ENCODE results near the gene FAAH2. TPM values are rescaled to one million over a fixed set of nuclear protein-coding genes. Genes with fewer than 3 reads are reported as not detected.

The FAAH2 gene
- total and polyA plus RNA-seq, 4 donors = 7.3 to 16.0 (median 8.1) TPM

DNA sequence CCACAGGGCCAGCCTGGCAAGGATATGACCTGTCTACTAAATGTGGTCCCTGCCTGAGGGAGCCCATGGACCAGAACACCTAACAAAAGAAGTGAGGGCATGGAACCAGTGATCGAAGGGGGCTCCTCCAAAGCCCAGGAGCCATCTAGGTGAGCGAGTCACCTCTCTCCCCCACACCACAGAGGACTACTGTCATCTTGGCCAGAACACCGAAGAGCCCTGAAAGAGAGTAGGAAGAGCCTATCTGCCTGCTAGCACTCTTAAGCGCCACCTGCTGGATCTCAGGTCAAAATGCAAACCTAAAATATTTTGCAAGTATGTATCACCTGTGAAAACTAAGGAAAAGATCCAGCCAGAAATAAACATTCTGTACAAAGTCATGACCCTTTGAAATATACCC, 167.4 kb downstream of the FAAH2 start:
- H3K4me3 ChIP-seq = no peak overlapping the region
- DNase-seq = no peak
- ATAC-seq (ENCODE audit: insufficient read depth, low FRiP score) = no peak
- WGBS, 2 donors = 29 to 53% methylated on average over 4 of the region's 4 CpGs
- H3K27ac ChIP-seq (ENCODE audit: low read depth in 1 of 2, low read length in 1 of 2) = no peak overlapping the region
- no peaks in the 10 kb centered on the region for H3K4me1 ChIP-seq (ENCODE audit: control insufficient read depth in 5 of 5, insufficient read depth in 5 of 5, low read length in 5 of 5)
- no peaks in the 10 kb centered on the region for H3K27me3 ChIP-seq (ENCODE audit: control insufficient read depth in 3 of 3, insufficient read depth in 3 of 3, low read length in 2 of 3)
- TF ChIP-seq, protein P1, sequence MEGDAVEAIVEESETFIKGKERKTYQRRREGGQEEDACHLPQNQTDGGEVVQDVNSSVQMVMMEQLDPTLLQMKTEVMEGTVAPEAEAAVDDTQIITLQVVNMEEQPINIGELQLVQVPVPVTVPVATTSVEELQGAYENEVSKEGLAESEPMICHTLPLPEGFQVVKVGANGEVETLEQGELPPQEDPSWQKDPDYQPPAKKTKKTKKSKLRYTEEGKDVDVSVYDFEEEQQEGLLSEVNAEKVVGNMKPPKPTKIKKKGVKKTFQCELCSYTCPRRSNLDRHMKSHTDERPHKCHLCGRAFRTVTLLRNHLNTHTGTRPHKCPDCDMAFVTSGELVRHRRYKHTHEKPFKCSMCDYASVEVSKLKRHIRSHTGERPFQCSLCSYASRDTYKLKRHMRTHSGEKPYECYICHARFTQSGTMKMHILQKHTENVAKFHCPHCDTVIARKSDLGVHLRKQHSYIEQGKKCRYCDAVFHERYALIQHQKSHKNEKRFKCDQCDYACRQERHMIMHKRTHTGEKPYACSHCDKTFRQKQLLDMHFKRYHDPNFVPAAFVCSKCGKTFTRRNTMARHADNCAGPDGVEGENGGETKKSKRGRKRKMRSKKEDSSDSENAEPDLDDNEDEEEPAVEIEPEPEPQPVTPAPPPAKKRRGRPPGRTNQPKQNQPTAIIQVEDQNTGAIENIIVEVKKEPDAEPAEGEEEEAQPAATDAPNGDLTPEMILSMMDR (IDR thresholded peaks at IDR 0.05; ENCODE audit: control extremely low read depth, extremely low read depth) = peak; percentile 2
- peaks cover 0 to 7% (median 3%) of the 10 kb centered on the region in 4 donors for H3K9me3 ChIP-seq (ENCODE audit: control insufficient read depth in 4 of 4, insufficient read depth in 3 of 4, low read length in 3 of 4)
- H3K36me3 ChIP-seq (ENCODE audit: control insufficient read depth in 4 of 4, insufficient read depth in 4 of 4, low read length in 4 of 4) = no peaks in the 10 kb centered on the region
- H3K9ac ChIP-seq (ENCODE audit: insufficient read depth in 1 of 2, low read length in 2 of 2) = no peak overlapping the region

- H3K27me3 ChIP-seq (ENCODE audit: control insufficient read depth in 3 of 3, insufficient read depth in 3 of 3, low read length in 2 of 3) = no peaks in the 10 kb centered on the region
- H3K36me3 ChIP-seq (ENCODE audit: control insufficient read depth in 4 of 4, insufficient read depth in 4 of 4, low read length in 4 of 4) = no peaks in the 10 kb centered on the region
- no peak overlapping the region for H3K27ac ChIP-seq (ENCODE audit: low read depth in 1 of 2, low read length in 1 of 2)
- 82 to 88% methylated on average over 6 of the region's 6 CpGs for WGBS, 2 donors
- no peak overlapping the region for H3K9ac ChIP-seq (ENCODE audit: insufficient read depth in 1 of 2, low read length in 2 of 2)
- ATAC-seq (ENCODE audit: insufficient read depth, low FRiP score) = no peak
- H3K4me1 ChIP-seq (ENCODE audit: control insufficient read depth in 5 of 5, insufficient read depth in 5 of 5, low read length in 5 of 5) = no peaks in the 10 kb centered on the region
- TF ChIP-seq, protein P1 (IDR thresholded peaks at IDR 0.05; ENCODE audit: control extremely low read depth, extremely low read depth) = no peak
- H3K9me3 ChIP-seq (ENCODE audit: control insufficient read depth in 4 of 4, insufficient read depth in 3 of 4, low read length in 3 of 4) = peaks cover 0 to 29% (median 0%) of the 10 kb centered on the region in 4 donors
- DNase-seq = no peak
- no peak overlapping the region for H3K4me3 ChIP-seq
Measured at GRCh38 chrX:57481514-57481913, 195.0 kb downstream of the FAAH2 start.

DNA sequence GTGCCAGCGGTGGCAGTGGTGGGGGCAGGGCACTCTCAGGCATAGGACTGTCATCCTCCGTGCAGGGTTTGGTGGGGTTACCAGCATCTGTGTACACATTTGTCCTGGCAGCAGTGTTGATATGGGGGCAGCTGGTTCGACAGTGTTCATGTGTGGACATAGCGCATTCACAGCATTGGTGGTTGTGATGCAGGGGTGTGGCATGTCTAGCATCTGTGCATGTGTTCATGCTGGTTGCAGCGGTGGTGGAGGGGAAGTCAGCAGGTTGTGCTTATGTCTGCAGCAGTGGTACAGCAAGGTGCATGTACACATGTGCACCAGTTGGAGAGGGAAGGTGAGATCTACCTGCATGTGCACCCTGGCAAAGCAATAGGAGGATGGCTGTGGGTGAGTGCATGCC, 230.0 kb downstream of the FAAH2 start:
- H3K27me3 ChIP-seq (ENCODE audit: control insufficient read depth in 3 of 3, insufficient read depth in 3 of 3, low read length in 2 of 3) = no peaks in the 10 kb centered on the region
- WGBS, 2 donors = 76 to 96% methylated on average over 4 to 5 of the region's 5 CpGs
- DNase-seq (no peak), ATAC-seq (ENCODE audit: insufficient read depth, low FRiP score) (no peak)
- TF ChIP-seq, protein P1 (IDR thresholded peaks at IDR 0.05; ENCODE audit: control extremely low read depth, extremely low read depth) = no peak
- H3K27ac ChIP-seq (ENCODE audit: low read depth in 1 of 2, low read length in 1 of 2) = no peak overlapping the region
- H3K36me3 ChIP-seq (ENCODE audit: control insufficient read depth in 4 of 4, insufficient read depth in 4 of 4, low read length in 4 of 4) = no peaks in the 10 kb centered on the region
- H3K9me3 ChIP-seq (ENCODE audit: control insufficient read depth in 4 of 4, insufficient read depth in 3 of 4, low read length in 3 of 4) = peaks cover 0 to 11% (median 0%) of the 10 kb centered on the region in 4 donors
- H3K4me3 ChIP-seq = no peak overlapping the region
- H3K4me1 ChIP-seq (ENCODE audit: control insufficient read depth in 5 of 5, insufficient read depth in 5 of 5, low read length in 5 of 5) = no peaks in the 10 kb centered on the region
- no peak overlapping the region for H3K9ac ChIP-seq (ENCODE audit: insufficient read depth in 1 of 2, low read length in 2 of 2)

GRCh38 chrX:57519578-57520118, 233.1 kb downstream of the FAAH2 start:
- no peaks in the 10 kb centered on the region for H3K36me3 ChIP-seq (ENCODE audit: control insufficient read depth in 4 of 4, insufficient read depth in 4 of 4, low read length in 4 of 4)
- H3K27me3 ChIP-seq (ENCODE audit: control insufficient read depth in 3 of 3, insufficient read depth in 3 of 3, low read length in 2 of 3) = no peaks in the 10 kb centered on the region
- H3K4me3 ChIP-seq = no peak overlapping the region
- no peak overlapping the region for H3K27ac ChIP-seq (ENCODE audit: low read depth in 1 of 2, low read length in 1 of 2)
- TF ChIP-seq, protein P1 (IDR thresholded peaks at IDR 0.05; ENCODE audit: control extremely low read depth, extremely low read depth) = no peak
- H3K9ac ChIP-seq (ENCODE audit: insufficient read depth in 1 of 2, low read length in 2 of 2) = no peak overlapping the region
- H3K4me1 ChIP-seq (ENCODE audit: control insufficient read depth in 5 of 5, insufficient read depth in 5 of 5, low read length in 5 of 5) = no peaks in the 10 kb centered on the region
- H3K9me3 ChIP-seq (ENCODE audit: control insufficient read depth in 4 of 4, insufficient read depth in 3 of 4, low read length in 3 of 4) = peaks cover 0 to 11% (median 0%) of the 10 kb centered on the region in 4 donors
- no peak for DNase-seq
- 61 to 96% methylated on average over 2 of the region's 2 CpGs for WGBS, 2 donors
- no peak for ATAC-seq (ENCODE audit: insufficient read depth, low FRiP score)
